ENCODE measurements around the gene MSRB1. TPM values are rescaled to one million over a fixed set of nuclear protein-coding genes. Genes with fewer than 3 reads are reported as not detected.

MSRB1 gene
- total and polyA plus RNA-seq, 2 donors (not counting 3 experiments of a cell fraction or from before 2014, with no cell fraction given), result 25.0 to 42.1 TPM

GRCh38 chr16:1890024-1890707 is 52.8 kb downstream of the MSRB1 start:
- no peak overlapping the region for H3K4me3 ChIP-seq (replicated peaks in 1 of 3; ENCODE audit: insufficient read depth in 1 of 3, low read depth in 1 of 3, low read length in 3 of 3)
- H3K9me1 ChIP-seq (replicated peaks; ENCODE audit: control insufficient read depth, extremely low read depth, insufficient read depth, low read length), result no peaks in the 10 kb centered on the region
- POLR2A ChIA-PET, result no interaction called here
- peaks cover 2 to 5% of the 10 kb centered on the region in 2 experiments for H3K27me3 ChIP-seq (ENCODE audit: control insufficient read depth in 2 of 2, insufficient read depth in 2 of 2, low read length in 2 of 2)
- intact Hi-C loops (cut with micrococcal nuclease) (no loop called here), dilution Hi-C loops (cut with MboI; ENCODE audit: extremely low pct_ligation_motif_present, low sequenced_read_pairs) (no loop called here)
- CTCF ChIA-PET, result interaction anchor here (1.0 to 2.2 kb wide), 5 partner anchors 12 to 31 kb away, joined by 3 to 5 read pairs (median 3); partner anchors contain the start of gene HS3ST6
- DNase-seq (ENCODE audit: low read depth, low spot score) (no peak), FAIRE-seq (no peak)
- H3K4me2 ChIP-seq (ENCODE audit: insufficient read depth, low read length), result no peak overlapping the region
- H2AFZ ChIP-seq (ENCODE audit: low read depth, low read length), result no peak overlapping the region
- H3K9ac ChIP-seq (replicated peaks; ENCODE audit: extremely low read depth, insufficient read depth, low read length), result no peak overlapping the region
- TF ChIP-seq GATA2 (IDR thresholded peaks at IDR 0.05; ENCODE audit: insufficient read depth, insufficient read length, low read depth, low read length), result no peak
- H3K4me1 ChIP-seq (ENCODE audit: control insufficient read depth, extremely low read depth, insufficient read depth, low read length), result no peaks in the 10 kb centered on the region
- H3K27ac ChIP-seq (ENCODE audit: insufficient read depth, low read depth, low read length), result no peak overlapping the region
- no TSS peak for BruUV-seq (replicated peaks)
- no peaks in the 10 kb centered on the region for H4K20me1 ChIP-seq (replicated peaks; ENCODE audit: control insufficient read depth, extremely low read depth, insufficient read depth, low read length)
- no peaks in the 10 kb centered on the region for H3K36me3 ChIP-seq (ENCODE audit: control insufficient read depth in 2 of 2, extremely low read depth in 1 of 2, insufficient read depth in 2 of 2, low read length in 2 of 2)
- H3K9me3 ChIP-seq (replicated peaks; ENCODE audit: control insufficient read depth, insufficient read depth, low read length), result no peaks in the 10 kb centered on the region
- no peaks in the 10 kb centered on the region for H3K79me2 ChIP-seq (ENCODE audit: control insufficient read depth, insufficient read depth, low read length)

Small RNAs within 50 kb of the gene (small RNA-seq; reads per million reads assigned to genes)
- gene AC005363.2 (ENCODE audit: insufficient read depth, insufficient read length, low read depth, low replicate concordance) (not detected), gene SNORA10 (ENCODE audit: insufficient read depth, insufficient read length, low read depth, low replicate concordance) (not detected), gene SNORA64 (ENCODE audit: insufficient read depth, insufficient read length, low read depth, low replicate concordance) (not detected)

Other genes starting within 250 kb of the MSRB1 start
- 92.2 and 95.0 TPM in 2 replicates for gene MAPK8IP3, start 237.0 kb downstream of the MSRB1 start, total RNA-seq
- 40.7 and 48.6 TPM in 2 replicates for gene MAPK8IP3, start 237.0 kb downstream of the MSRB1 start, polyA plus RNA-seq
- gene NME3, start 171.7 kb downstream of the MSRB1 start, total RNA-seq, result 32.0 and 38.2 TPM in 2 replicates
- gene NME3, start 171.7 kb downstream of the MSRB1 start, polyA plus RNA-seq, result 74.4 and 133 TPM in 2 replicates
- gene EME2, start 170.4 kb downstream of the MSRB1 start, total RNA-seq, result 15.2 and 21.4 TPM in 2 replicates
- gene EME2, start 170.4 kb downstream of the MSRB1 start, polyA plus RNA-seq, result 9.7 and 11.5 TPM in 2 replicates
- gene MRPS34, start 170.1 kb downstream of the MSRB1 start, total RNA-seq, result 85.2 and 102 TPM in 2 replicates
- gene MRPS34, start 170.1 kb downstream of the MSRB1 start, polyA plus RNA-seq, result 82.1 and 93.8 TPM in 2 replicates
- gene SPSB3, start 160.6 kb downstream of the MSRB1 start, total RNA-seq, result 39.0 and 40.5 TPM in 2 replicates
- gene SPSB3, start 160.6 kb downstream of the MSRB1 start, polyA plus RNA-seq, result 86.2 and 107 TPM in 2 replicates
- gene NUBP2, start 160.2 kb downstream of the MSRB1 start, total RNA-seq, result 55.0 and 58.2 TPM in 2 replicates
- gene NUBP2, start 160.2 kb downstream of the MSRB1 start, polyA plus RNA-seq, result 69.6 and 85.4 TPM in 2 replicates
- not detected in 2 replicates for gene IGFALS, start 149.5 kb downstream of the MSRB1 start, total RNA-seq
- 0.03 TPM in 1 of 2 replicates, not detected in the other for gene IGFALS, start 149.5 kb downstream of the MSRB1 start, polyA plus RNA-seq
- 54.3 and 56.4 TPM in 2 replicates for gene HAGH, start 116.4 kb downstream of the MSRB1 start, total RNA-seq
- 84.2 and 122 TPM in 2 replicates for gene HAGH, start 116.4 kb downstream of the MSRB1 start, polyA plus RNA-seq
- 27.9 and 44.8 TPM in 2 replicates for gene FAHD1, start 116.0 kb downstream of the MSRB1 start, total RNA-seq
- gene FAHD1, start 116.0 kb downstream of the MSRB1 start, polyA plus RNA-seq, result 69.2 and 85.0 TPM in 2 replicates
- gene MEIOB, start 71.0 kb downstream of the MSRB1 start, total RNA-seq, result not detected in 2 replicates
- gene MEIOB, start 71.0 kb downstream of the MSRB1 start, polyA plus RNA-seq, result 0.04 TPM in 1 of 2 replicates, not detected in the other
- not detected in 2 replicates for gene HS3ST6, start 24.8 kb downstream of the MSRB1 start, total RNA-seq
- gene HS3ST6, start 24.8 kb downstream of the MSRB1 start, polyA plus RNA-seq, result not detected in 2 replicates
- gene RPL3L, start 11.5 kb upstream of the MSRB1 start, total RNA-seq, result not detected in 2 replicates
- gene RPL3L, start 11.5 kb upstream of the MSRB1 start, polyA plus RNA-seq, result not detected in 2 replicates
- gene NDUFB10, start 16.3 kb upstream of the MSRB1 start, total RNA-seq, result 124 and 144 TPM in 2 replicates
- gene NDUFB10, start 16.3 kb upstream of the MSRB1 start, polyA plus RNA-seq, result 167 and 192 TPM in 2 replicates
- 2,793 and 3,036 TPM in 2 replicates for gene RPS2, start 21.6 kb upstream of the MSRB1 start, total RNA-seq
- 9,021 and 12,733 TPM in 2 replicates for gene RPS2, start 21.6 kb upstream of the MSRB1 start, polyA plus RNA-seq
- gene RNF151, start 23.7 kb upstream of the MSRB1 start, total RNA-seq, result not detected in 2 replicates
- gene RNF151, start 23.7 kb upstream of the MSRB1 start, polyA plus RNA-seq, result not detected in 2 replicates
- gene TBL3, start 28.9 kb upstream of the MSRB1 start, total RNA-seq, result 42.2 and 42.3 TPM in 2 replicates
- gene TBL3, start 28.9 kb upstream of the MSRB1 start, polyA plus RNA-seq, result 77.1 and 80.6 TPM in 2 replicates
- 0.60 TPM in 1 of 2 replicates, not detected in the other for gene NOXO1, start 38.3 kb upstream of the MSRB1 start, total RNA-seq
- gene NOXO1, start 38.3 kb upstream of the MSRB1 start, polyA plus RNA-seq, result 0.37 and 0.40 TPM in 2 replicates
- gene GFER, start 41.0 kb upstream of the MSRB1 start, total RNA-seq, result 29.9 and 30.5 TPM in 2 replicates
- 13.7 and 26.0 TPM in 2 replicates for gene GFER, start 41.0 kb upstream of the MSRB1 start, polyA plus RNA-seq
- 0.81 and 0.95 TPM in 2 replicates for gene SYNGR3, start 46.8 kb upstream of the MSRB1 start, total RNA-seq
- 1.4 and 2.6 TPM in 2 replicates for gene SYNGR3, start 46.8 kb upstream of the MSRB1 start, polyA plus RNA-seq
- 60.5 and 67.0 TPM in 2 replicates for gene ZNF598, start 66.6 kb upstream of the MSRB1 start, total RNA-seq
- 43.3 TPM in 2 replicates for gene ZNF598, start 66.6 kb upstream of the MSRB1 start, polyA plus RNA-seq
- 3.3 and 3.9 TPM in 2 replicates for gene NPW, start 76.6 kb upstream of the MSRB1 start, total RNA-seq
- 0.84 and 1.8 TPM in 2 replicates for gene NPW, start 76.6 kb upstream of the MSRB1 start, polyA plus RNA-seq
- 71.2 and 77.7 TPM in 2 replicates for gene NHERF2, start 83.7 kb upstream of the MSRB1 start, total RNA-seq
- gene NHERF2, start 83.7 kb upstream of the MSRB1 start, polyA plus RNA-seq, result 65.2 and 84.5 TPM in 2 replicates
- gene NTHL1, start 104.6 kb upstream of the MSRB1 start, total RNA-seq, result 35.3 and 39.8 TPM in 2 replicates
- gene NTHL1, start 104.6 kb upstream of the MSRB1 start, polyA plus RNA-seq, result 65.8 and 77.9 TPM in 2 replicates
- gene TSC2, start 104.8 kb upstream of the MSRB1 start, total RNA-seq, result 144 TPM in 2 replicates
- 87.9 and 116 TPM in 2 replicates for gene TSC2, start 104.8 kb upstream of the MSRB1 start, polyA plus RNA-seq
- 92.1 and 102 TPM in 2 replicates for gene PKD1, start 192.7 kb upstream of the MSRB1 start, total RNA-seq
- 52.5 and 62.3 TPM in 2 replicates for gene PKD1, start 192.7 kb upstream of the MSRB1 start, polyA plus RNA-seq
- gene RAB26, start 205.4 kb upstream of the MSRB1 start, total RNA-seq, result 0.91 and 1.6 TPM in 2 replicates
- 2.0 and 3.1 TPM in 2 replicates for gene RAB26, start 205.4 kb upstream of the MSRB1 start, polyA plus RNA-seq
- 141 and 159 TPM in 2 replicates for gene TRAF7, start 212.6 kb upstream of the MSRB1 start, total RNA-seq
- 175 and 191 TPM in 2 replicates for gene TRAF7, start 212.6 kb upstream of the MSRB1 start, polyA plus RNA-seq

All from endothelial cell of umbilical vein (primary cell).